ENCODE results near the gene OR2AG2.

Gene OR2AG2

GRCh38 chr11:6746086-6746618, 25.6 kb downstream of the OR2AG2 start:
- H3K23ac ChIP-seq (ENCODE audit: low read length): no peak overlapping the region
- no peak for DNase-seq
- H3K79me1 ChIP-seq (ENCODE audit: low read length): no peaks in the 10 kb centered on the region
- no peak overlapping the region for H4K5ac ChIP-seq (ENCODE audit: low read length)
- no CpG with 5 or more reads among the region's 5 CpGs for WGBS (ENCODE audit: extremely low coverage, insufficient coverage, low lambda C conversion rate)
- no peak overlapping the region for H2BK120ac ChIP-seq (ENCODE audit: low read depth, low read length)
- H3K36me3 ChIP-seq (ENCODE audit: control insufficient read depth, insufficient read depth, low read length): no peaks in the 10 kb centered on the region
- H3K56ac ChIP-seq (ENCODE audit: low read length): no peak overlapping the region
- no peak overlapping the region for H4K8ac ChIP-seq (ENCODE audit: low read depth, low read length)
- no peak overlapping the region for H3K9ac ChIP-seq (ENCODE audit: low read length)
- no peak overlapping the region for H3K18ac ChIP-seq (ENCODE audit: low read length)
- H2AK5ac ChIP-seq (ENCODE audit: low read length): no peak overlapping the region
- no peak overlapping the region for H3K27ac ChIP-seq (ENCODE audit: low read depth, low read length)
- no peak overlapping the region for H3K4me3 ChIP-seq (ENCODE audit: low read length)
- H3K4ac ChIP-seq (ENCODE audit: low read depth, low read length): no peak overlapping the region
- no peak overlapping the region for H2BK5ac ChIP-seq (ENCODE audit: low read length)
- H3K4me2 ChIP-seq (ENCODE audit: low read length): no peak overlapping the region
- H3K4me1 ChIP-seq (ENCODE audit: control insufficient read depth, low read depth, low read length): no peaks in the 10 kb centered on the region
- H3K27me3 ChIP-seq (ENCODE audit: insufficient read depth, low read length, poor library complexity): no peaks in the 10 kb centered on the region
- no peak overlapping the region for H2BK15ac ChIP-seq (replicated peaks; ENCODE audit: low read depth)
- no peaks in the 10 kb centered on the region for H3K79me2 ChIP-seq (ENCODE audit: control insufficient read depth, insufficient read depth, low read length)

- Histone ChIP-seq H3K56ac (ENCODE audit: low read length) (no peak overlapping the region), H3K36me3 (ENCODE audit: control insufficient read depth, insufficient read depth, low read length) (no peaks in the 10 kb centered on the region), H3K79me1 (ENCODE audit: low read length) (no peaks in the 10 kb centered on the region), H3K23ac (ENCODE audit: low read length) (no peak overlapping the region), H4K5ac (ENCODE audit: low read length) (no peak overlapping the region), H3K4ac (ENCODE audit: low read depth, low read length) (no peak overlapping the region), H3K9ac (ENCODE audit: low read length) (no peak overlapping the region), H3K27me3 (ENCODE audit: insufficient read depth, low read length, poor library complexity) (no peaks in the 10 kb centered on the region), H3K4me2 (ENCODE audit: low read length) (no peak overlapping the region), H3K4me3 (ENCODE audit: low read length) (no peak overlapping the region), H3K79me2 (ENCODE audit: control insufficient read depth, insufficient read depth, low read length) (no peaks in the 10 kb centered on the region), H4K8ac (ENCODE audit: low read depth, low read length) (no peak overlapping the region), H2BK5ac (ENCODE audit: low read length) (no peak overlapping the region), H2AK5ac (ENCODE audit: low read length) (no peak overlapping the region), H3K4me1 (ENCODE audit: control insufficient read depth, low read depth, low read length) (no peaks in the 10 kb centered on the region), H3K18ac (ENCODE audit: low read length) (no peak overlapping the region), H2BK120ac (ENCODE audit: low read depth, low read length) (no peak overlapping the region), H3K27ac (ENCODE audit: low read depth, low read length) (no peak overlapping the region), H2BK15ac (replicated peaks; ENCODE audit: low read depth) (no peak overlapping the region)
- no CpG with 5 or more reads among the region's 2 CpGs for WGBS (ENCODE audit: extremely low coverage, insufficient coverage, low lambda C conversion rate)
- DNase-seq: no peak
These were observed 26.2 kb downstream of the OR2AG2 start for GRCh38 chr11:6745465-6746015.

- no CpG with 5 or more reads among the region's 4 CpGs for WGBS (ENCODE audit: extremely low coverage, insufficient coverage, low lambda C conversion rate)
These were observed 26.8 kb downstream of the OR2AG2 start for GRCh38 chr11:6745018-6745417.

GRCh38 chr11:6742260-6742659, 29.5 kb downstream of the OR2AG2 start:
- Histone ChIP-seq H3K79me1 (ENCODE audit: low read length) (no peaks in the 10 kb centered on the region), H3K4ac (ENCODE audit: low read depth, low read length) (no peak overlapping the region), H3K9ac (ENCODE audit: low read length) (no peak overlapping the region), H3K18ac (ENCODE audit: low read length) (no peak overlapping the region), H4K5ac (ENCODE audit: low read length) (no peak overlapping the region), H3K4me3 (ENCODE audit: low read length) (no peak overlapping the region), H3K27ac (ENCODE audit: low read depth, low read length) (no peak overlapping the region), H3K4me1 (ENCODE audit: control insufficient read depth, low read depth, low read length) (no peaks in the 10 kb centered on the region), H3K4me2 (ENCODE audit: low read length) (no peak overlapping the region), H4K8ac (ENCODE audit: low read depth, low read length) (no peak overlapping the region), H2BK5ac (ENCODE audit: low read length) (no peak overlapping the region), H3K79me2 (ENCODE audit: control insufficient read depth, insufficient read depth, low read length) (no peaks in the 10 kb centered on the region), H3K23ac (ENCODE audit: low read length) (no peak overlapping the region), H2AK5ac (ENCODE audit: low read length) (no peak overlapping the region), H2BK120ac (ENCODE audit: low read depth, low read length) (no peak overlapping the region), H3K27me3 (ENCODE audit: insufficient read depth, low read length, poor library complexity) (no peaks in the 10 kb centered on the region), H3K56ac (ENCODE audit: low read length) (no peak overlapping the region), H3K36me3 (ENCODE audit: control insufficient read depth, insufficient read depth, low read length) (no peaks in the 10 kb centered on the region), H2BK15ac (replicated peaks; ENCODE audit: low read depth) (no peak overlapping the region)
- no CpG with 5 or more reads among the region's 7 CpGs for WGBS (ENCODE audit: extremely low coverage, insufficient coverage, low lambda C conversion rate)
- no peak for DNase-seq

More at GRCh38 chr11:6745018-6745417, 26.8 kb downstream of the OR2AG2 start:
- Histone ChIP-seq H3K27me3 (ENCODE audit: insufficient read depth, low read length, poor library complexity) (no peaks in the 10 kb centered on the region), H4K8ac (ENCODE audit: low read depth, low read length) (no peak overlapping the region), H4K5ac (ENCODE audit: low read length) (no peak overlapping the region), H3K79me1 (ENCODE audit: low read length) (no peaks in the 10 kb centered on the region), H3K4me3 (ENCODE audit: low read length) (no peak overlapping the region), H3K56ac (ENCODE audit: low read length) (no peak overlapping the region), H2BK5ac (ENCODE audit: low read length) (no peak overlapping the region), H3K36me3 (ENCODE audit: control insufficient read depth, insufficient read depth, low read length) (no peaks in the 10 kb centered on the region), H2AK5ac (ENCODE audit: low read length) (no peak overlapping the region), H3K18ac (ENCODE audit: low read length) (no peak overlapping the region), H3K27ac (ENCODE audit: low read depth, low read length) (no peak overlapping the region), H2BK120ac (ENCODE audit: low read depth, low read length) (no peak overlapping the region), H2BK15ac (replicated peaks; ENCODE audit: low read depth) (no peak overlapping the region), H3K23ac (ENCODE audit: low read length) (no peak overlapping the region), H3K9ac (ENCODE audit: low read length) (no peak overlapping the region), H3K4ac (ENCODE audit: low read depth, low read length) (no peak overlapping the region), H3K79me2 (ENCODE audit: control insufficient read depth, insufficient read depth, low read length) (no peaks in the 10 kb centered on the region), H3K4me2 (ENCODE audit: low read length) (no peak overlapping the region), H3K4me1 (ENCODE audit: control insufficient read depth, low read depth, low read length) (no peaks in the 10 kb centered on the region)
- DNase-seq: no peak

GRCh38 chr11:6738590-6738989, 33.2 kb downstream of the OR2AG2 start:
- Histone ChIP-seq H3K56ac (ENCODE audit: low read length) (no peak overlapping the region), H3K4me2 (ENCODE audit: low read length) (no peak overlapping the region), H3K4me3 (ENCODE audit: low read length) (no peak overlapping the region), H3K36me3 (ENCODE audit: control insufficient read depth, insufficient read depth, low read length) (no peaks in the 10 kb centered on the region), H3K4me1 (ENCODE audit: control insufficient read depth, low read depth, low read length) (no peaks in the 10 kb centered on the region), H3K18ac (ENCODE audit: low read length) (no peak overlapping the region), H3K23ac (ENCODE audit: low read length) (no peak overlapping the region), H4K8ac (ENCODE audit: low read depth, low read length) (no peak overlapping the region), H3K79me1 (ENCODE audit: low read length) (no peaks in the 10 kb centered on the region), H2BK15ac (replicated peaks; ENCODE audit: low read depth) (no peak overlapping the region), H3K79me2 (ENCODE audit: control insufficient read depth, insufficient read depth, low read length) (no peaks in the 10 kb centered on the region), H2BK5ac (ENCODE audit: low read length) (no peak overlapping the region), H2AK5ac (ENCODE audit: low read length) (no peak overlapping the region), H2BK120ac (ENCODE audit: low read depth, low read length) (no peak overlapping the region), H3K27me3 (ENCODE audit: insufficient read depth, low read length, poor library complexity) (no peaks in the 10 kb centered on the region), H3K9ac (ENCODE audit: low read length) (no peak overlapping the region), H3K4ac (ENCODE audit: low read depth, low read length) (no peak overlapping the region), H4K5ac (ENCODE audit: low read length) (no peak overlapping the region), H3K27ac (ENCODE audit: low read depth, low read length) (no peak overlapping the region)
- no CpG with 5 or more reads among the region's 1 CpG for WGBS (ENCODE audit: extremely low coverage, insufficient coverage, low lambda C conversion rate)
- no peak for DNase-seq

DNA sequence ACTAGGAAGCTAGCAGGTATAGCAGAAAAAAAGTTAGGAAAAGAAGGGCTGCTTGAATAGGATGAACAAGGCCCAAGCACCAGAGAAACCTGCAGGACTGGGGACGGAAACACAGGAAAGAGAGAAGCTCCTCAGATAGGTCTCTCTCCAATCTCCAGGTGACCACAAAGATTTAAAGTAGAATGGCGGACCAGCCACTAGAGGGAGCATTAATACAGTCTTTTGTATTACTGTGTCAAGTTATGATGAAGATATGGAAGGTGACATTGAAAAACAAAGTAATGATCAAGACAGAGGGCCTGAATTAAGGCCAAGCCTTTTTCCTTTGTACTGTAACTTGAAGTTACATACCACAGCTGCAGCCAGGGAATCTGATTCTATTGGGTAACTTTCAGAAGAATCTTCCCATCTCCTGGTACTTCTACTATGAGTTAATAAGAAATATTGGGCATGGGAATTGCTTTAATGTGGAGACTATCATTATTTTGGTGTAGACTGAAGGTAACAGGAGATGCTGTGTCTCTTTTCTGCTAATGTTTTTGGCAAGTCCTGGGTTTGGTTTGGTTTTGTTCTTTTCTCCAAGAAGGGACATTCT, 33.8 kb downstream of the OR2AG2 start:
- no CpG with 5 or more reads among the region's 2 CpGs for WGBS (ENCODE audit: extremely low coverage, insufficient coverage, low lambda C conversion rate)
- Histone ChIP-seq H3K4me2 (ENCODE audit: low read length) (no peak overlapping the region), H3K27ac (ENCODE audit: low read depth, low read length) (no peak overlapping the region), H3K79me2 (ENCODE audit: control insufficient read depth, insufficient read depth, low read length) (no peaks in the 10 kb centered on the region), H2BK5ac (ENCODE audit: low read length) (no peak overlapping the region), H4K8ac (ENCODE audit: low read depth, low read length) (no peak overlapping the region), H3K18ac (ENCODE audit: low read length) (no peak overlapping the region), H2BK15ac (replicated peaks; ENCODE audit: low read depth) (no peak overlapping the region), H4K5ac (ENCODE audit: low read length) (no peak overlapping the region), H2AK5ac (ENCODE audit: low read length) (no peak overlapping the region), H3K4me1 (ENCODE audit: control insufficient read depth, low read depth, low read length) (no peaks in the 10 kb centered on the region), H3K56ac (ENCODE audit: low read length) (no peak overlapping the region), H3K4ac (ENCODE audit: low read depth, low read length) (no peak overlapping the region), H3K9ac (ENCODE audit: low read length) (no peak overlapping the region), H3K4me3 (ENCODE audit: low read length) (no peak overlapping the region), H3K23ac (ENCODE audit: low read length) (no peak overlapping the region), H3K36me3 (ENCODE audit: control insufficient read depth, insufficient read depth, low read length) (no peaks in the 10 kb centered on the region), H3K27me3 (ENCODE audit: insufficient read depth, low read length, poor library complexity) (no peaks in the 10 kb centered on the region), H3K79me1 (ENCODE audit: low read length) (no peaks in the 10 kb centered on the region), H2BK120ac (ENCODE audit: low read depth, low read length) (no peak overlapping the region)
- DNase-seq: peak; percentile 56

Measured in mesendoderm (in vitro differentiated cells).